ENCODE results near the gene ZNF563. TPM values are rescaled to one million over a fixed set of nuclear protein-coding genes. Genes with fewer than 3 reads are reported as not detected.

Gene ZNF563
- total RNA-seq, 2 donors from 2014 or later = 1.4 to 11.1 TPM

- Mint-ChIP-seq H3K4me1 (no peaks in the 10 kb centered on the region), H3K9me3 (peaks cover 41% of the 10 kb centered on the region), H3K27ac (no peak overlapping the region), H3K27me3 (no peaks in the 10 kb centered on the region), H3K36me3 (ENCODE audit: low read depth) (peaks cover 84% of the 10 kb centered on the region), H3K4me3 (no peak overlapping the region)
- no peak for ATAC-seq (replicated peaks)
These were observed 60.2 kb downstream of the ZNF563 start for GRCh38 chr19:12272980-12273901.

- peaks cover 40% of the 10 kb centered on the region for H3K9me3 Mint-ChIP-seq
- ATAC-seq (replicated peaks) = no peak
- no peaks in the 10 kb centered on the region for H3K4me1 Mint-ChIP-seq
- peaks cover 76% of the 10 kb centered on the region for H3K36me3 Mint-ChIP-seq (ENCODE audit: low read depth)
- no peak overlapping the region for H3K4me3 Mint-ChIP-seq
- H3K27ac Mint-ChIP-seq = no peak overlapping the region
- H3K27me3 Mint-ChIP-seq = no peaks in the 10 kb centered on the region
These were observed 61.0 kb downstream of the ZNF563 start for GRCh38 chr19:12272386-12272785.

GRCh38 chr19:12270854-12271253, 62.6 kb downstream of the ZNF563 start:
- Mint-ChIP-seq H3K27me3 (no peaks in the 10 kb centered on the region), H3K4me3 (no peak overlapping the region), H3K4me1 (no peaks in the 10 kb centered on the region), H3K27ac (no peak overlapping the region), H3K9me3 (peaks cover 29% of the 10 kb centered on the region), H3K36me3 (ENCODE audit: low read depth) (peaks cover 61% of the 10 kb centered on the region)
- no peak for ATAC-seq (replicated peaks)

Other genes with a start within 250 kb of the ZNF563 start
- 1 to 10 TPM; 1.7 to 3.5 TPM for gene ZNF20, start 193.3 kb downstream of the ZNF563 start, total RNA-seq
- gene ZNF625, start 176.9 kb downstream of the ZNF563 start, total RNA-seq = 1 to 10 TPM; 2.0 to 2.2 TPM
- gene ZNF136, start 170.5 kb downstream of the ZNF563 start, total RNA-seq = 10 to 100 TPM; 11.0 to 23.1 TPM
- 10 to 100 TPM in 1 of 2 donors, 1 to 10 TPM in 1; 6.6 to 10.1 TPM for gene ZNF44, start 38.8 kb downstream of the ZNF563 start, total RNA-seq
- gene ZNF442, start 32.0 kb upstream of the ZNF563 start, total RNA-seq = under 1 TPM; 0.56 to 0.61 TPM
- gene ZNF799, start 67.6 kb upstream of the ZNF563 start, total RNA-seq = 1 to 10 TPM; 2.4 to 4.0 TPM
- 1 to 10 TPM; 1.9 to 3.4 TPM for gene ZNF443, start 107.4 kb upstream of the ZNF563 start, total RNA-seq
- gene ZNF709, start 151.2 kb upstream of the ZNF563 start, total RNA-seq = 1 to 10 TPM; 1.6 to 3.4 TPM
- 1 to 10 TPM; 4.1 to 6.1 TPM for gene ZNF564, start 217.8 kb upstream of the ZNF563 start, total RNA-seq

All from activated T-helper 17 cell treated with anti-CD3 and anti-CD28 coated beads, Interleukin-2, amount 50 U/mL, for 72 hours (primary cell).